AG10803 (cell line): ENCODE measurements around the gene GABRP.
"Not testable (repeated sequence)": the region's sequence is repeated elsewhere in the genome, so short reads cannot be mapped to it uniquely, and the experiment has no call there.

ENCODE experiments used
- DNase-seq: peaks from one replicate; pipeline ENCODE4 v3.0.0; 2010; ENCODE audit warnings: low read depth
- H3K4me3 ChIP-seq: 2 replicates; pipeline ENCODE4 v1.5.1; 2011; ENCODE audit warnings: mild to moderate bottlenecking, low read length, control low read depth
- TF ChIP-seq, protein P1 (sequence below): conservative IDR thresholded peaks from 2 replicates; pipeline ENCODE4 v1.5.1; 2011; ENCODE audit warnings: mild to moderate bottlenecking, low read length, control low read depth, inconsistent platforms

GABRP gene

DNA sequence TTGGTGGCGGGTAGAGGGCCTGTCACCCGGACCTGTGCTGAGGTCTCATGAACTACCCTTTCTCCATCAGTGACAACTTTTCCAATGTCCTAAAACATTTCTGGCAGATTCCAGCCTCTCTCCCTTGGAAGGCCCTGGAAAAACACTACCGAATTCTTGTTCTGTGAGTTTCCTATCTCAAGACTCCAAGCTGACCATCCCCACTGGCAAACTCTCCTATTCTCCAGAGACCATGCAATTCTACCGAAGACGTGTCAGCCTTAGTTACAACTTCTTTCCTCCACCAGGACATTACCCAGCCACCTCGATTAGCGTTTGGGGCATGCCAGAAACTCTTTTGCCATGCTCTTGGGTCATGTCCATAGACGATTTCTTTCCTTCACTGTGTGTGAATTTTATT, 26.8 kb upstream of the GABRP start:
- no peak overlapping the region for H3K4me3 ChIP-seq
- DNase-seq, result no peak
- TF ChIP-seq, protein P1, sequence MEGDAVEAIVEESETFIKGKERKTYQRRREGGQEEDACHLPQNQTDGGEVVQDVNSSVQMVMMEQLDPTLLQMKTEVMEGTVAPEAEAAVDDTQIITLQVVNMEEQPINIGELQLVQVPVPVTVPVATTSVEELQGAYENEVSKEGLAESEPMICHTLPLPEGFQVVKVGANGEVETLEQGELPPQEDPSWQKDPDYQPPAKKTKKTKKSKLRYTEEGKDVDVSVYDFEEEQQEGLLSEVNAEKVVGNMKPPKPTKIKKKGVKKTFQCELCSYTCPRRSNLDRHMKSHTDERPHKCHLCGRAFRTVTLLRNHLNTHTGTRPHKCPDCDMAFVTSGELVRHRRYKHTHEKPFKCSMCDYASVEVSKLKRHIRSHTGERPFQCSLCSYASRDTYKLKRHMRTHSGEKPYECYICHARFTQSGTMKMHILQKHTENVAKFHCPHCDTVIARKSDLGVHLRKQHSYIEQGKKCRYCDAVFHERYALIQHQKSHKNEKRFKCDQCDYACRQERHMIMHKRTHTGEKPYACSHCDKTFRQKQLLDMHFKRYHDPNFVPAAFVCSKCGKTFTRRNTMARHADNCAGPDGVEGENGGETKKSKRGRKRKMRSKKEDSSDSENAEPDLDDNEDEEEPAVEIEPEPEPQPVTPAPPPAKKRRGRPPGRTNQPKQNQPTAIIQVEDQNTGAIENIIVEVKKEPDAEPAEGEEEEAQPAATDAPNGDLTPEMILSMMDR, result no peak

DNA sequence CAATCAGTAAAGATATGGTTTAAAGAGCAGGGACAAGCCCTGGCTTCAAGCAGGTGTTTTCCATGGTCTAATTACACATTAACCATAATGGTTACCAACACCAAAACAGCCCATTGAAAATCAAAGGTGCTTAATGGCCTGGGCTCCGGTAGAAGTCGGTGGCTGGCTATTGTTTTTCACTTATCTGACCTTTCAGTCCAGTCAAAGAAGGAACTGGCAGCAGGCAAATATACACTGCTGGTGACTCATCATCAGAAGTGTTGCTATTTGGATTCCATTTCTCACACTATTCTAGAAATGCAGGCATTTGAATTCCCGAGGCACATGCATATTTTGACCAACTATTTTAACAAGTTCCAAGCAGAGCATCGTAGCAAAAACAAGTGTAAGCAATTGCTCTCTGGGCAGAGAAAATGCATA, 26.3 kb upstream of the GABRP start:
- no peak overlapping the region for H3K4me3 ChIP-seq
- peak; percentile 48 for DNase-seq
- TF ChIP-seq, protein P1, result no peak

DNA sequence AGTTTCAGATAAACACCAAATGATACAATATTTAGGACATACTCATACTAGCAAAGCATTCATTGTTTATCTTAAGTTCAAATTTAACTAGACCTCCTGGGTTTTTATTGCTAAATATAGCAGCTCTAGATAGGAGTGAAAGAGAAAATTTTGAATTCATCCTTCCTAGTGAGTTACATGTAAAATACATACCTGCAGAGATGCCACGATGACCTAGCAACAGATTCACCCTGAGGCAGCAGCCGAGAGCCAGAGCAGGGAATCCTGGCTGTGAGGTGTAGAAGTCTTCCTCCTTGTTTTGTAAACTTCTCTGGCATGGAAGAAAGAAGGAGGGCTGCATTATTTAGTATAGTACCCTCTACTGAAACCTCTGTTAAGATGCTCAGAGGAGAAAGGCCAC, 25.9 kb upstream of the GABRP start:
- TF ChIP-seq, protein P1, result no peak
- DNase-seq, result no peak
- H3K4me3 ChIP-seq, result no peak overlapping the region

DNA sequence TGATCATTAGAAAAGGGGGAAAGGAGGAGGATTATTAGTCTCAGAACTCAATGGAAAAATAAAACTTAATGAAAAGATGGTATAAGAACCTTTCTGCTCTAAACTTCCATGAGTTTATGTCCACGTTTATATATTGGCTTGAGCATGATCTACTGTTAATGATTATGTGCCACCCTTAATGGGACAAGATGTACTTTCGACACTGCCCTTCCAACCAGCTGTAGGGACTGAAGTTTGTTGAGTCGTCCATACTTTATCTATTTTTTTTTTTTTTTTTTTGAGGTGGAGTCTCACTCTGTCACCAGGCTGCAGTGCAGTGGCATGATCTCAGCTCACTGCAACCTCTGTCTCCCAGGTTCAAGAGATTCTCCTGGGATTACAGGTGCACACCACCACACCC, 25.0 kb upstream of the GABRP start:
- DNase-seq, result no peak

DNA sequence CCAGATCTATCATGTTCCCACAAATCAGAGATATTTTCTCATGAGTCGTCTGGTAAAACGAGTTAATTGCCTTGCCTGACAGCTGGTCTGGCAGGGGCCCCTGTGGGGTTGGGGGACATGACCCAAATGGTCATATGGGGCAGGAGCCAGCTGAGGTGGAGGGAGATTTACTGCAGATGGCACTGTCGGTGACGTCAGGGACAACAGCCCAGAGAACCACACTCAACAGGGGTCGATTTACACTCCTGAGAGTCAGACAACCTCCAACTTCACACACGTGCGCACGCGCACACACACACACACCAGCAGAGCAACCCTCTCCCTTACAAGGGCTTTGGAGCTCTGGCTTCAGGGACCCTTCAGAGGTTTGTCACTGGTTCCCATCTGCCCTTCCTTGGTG, 23.4 kb upstream of the GABRP start:
- no peak for DNase-seq
- H3K4me3 ChIP-seq, result no peak overlapping the region
- TF ChIP-seq, protein P1, result no peak

More for the DNA sequence above, 25.0 kb upstream of the GABRP start:
- TF ChIP-seq, protein P1, result no peak
- no peak overlapping the region for H3K4me3 ChIP-seq

DNA sequence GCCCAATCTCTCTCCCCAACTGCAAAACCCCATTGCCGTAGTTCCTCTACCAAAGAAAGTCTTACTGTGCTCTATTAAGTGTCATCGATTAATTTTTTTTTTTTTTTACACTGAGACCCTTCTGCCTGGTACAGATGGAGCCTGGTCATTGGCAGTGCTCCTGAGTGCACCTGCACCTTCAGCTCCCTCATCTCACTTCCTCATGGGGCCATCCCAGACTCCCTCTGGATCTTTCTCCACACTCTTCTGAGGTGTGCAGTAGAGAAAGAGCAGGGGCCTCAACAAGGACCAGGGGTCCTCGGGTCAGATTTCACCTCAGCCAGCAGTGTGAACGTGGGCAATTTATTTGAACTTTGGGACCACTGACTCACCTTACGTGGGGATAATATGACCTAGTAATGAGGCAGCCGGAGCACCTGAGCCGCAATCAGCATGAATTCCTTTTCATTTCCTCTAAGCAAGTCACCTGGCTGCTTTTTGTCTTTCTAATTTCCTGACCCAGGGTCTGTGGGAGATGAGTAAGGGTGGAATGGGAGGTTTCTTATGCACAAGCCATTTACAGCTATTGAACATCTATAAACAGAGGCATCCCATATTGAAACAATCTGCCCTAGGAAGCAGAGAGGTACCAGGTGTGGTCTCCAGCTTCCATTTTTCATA, 22.3 kb upstream of the GABRP start:
- no peak for DNase-seq
- no peak overlapping the region for H3K4me3 ChIP-seq
- TF ChIP-seq, protein P1, result no peak

DNA sequence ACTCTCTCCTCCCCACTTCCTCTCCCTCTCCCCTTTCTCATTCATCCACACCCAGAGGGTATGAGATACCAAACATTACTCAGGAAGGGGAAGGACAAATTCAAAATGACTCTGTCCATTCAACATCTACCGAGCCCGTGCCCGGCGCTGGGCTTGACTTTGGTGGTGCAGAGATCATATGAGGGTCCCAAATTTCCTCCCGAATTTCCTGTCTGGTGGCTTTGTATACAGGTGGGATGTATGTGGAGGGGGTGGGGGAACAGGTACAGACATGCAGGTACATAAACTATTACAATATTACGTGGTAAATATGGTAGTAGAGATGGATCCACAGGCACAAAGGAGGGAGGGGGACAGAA, 21.8 kb upstream of the GABRP start:
- H3K4me3 ChIP-seq, result no peak overlapping the region
- TF ChIP-seq, protein P1, result no peak
- no peak for DNase-seq

DNA sequence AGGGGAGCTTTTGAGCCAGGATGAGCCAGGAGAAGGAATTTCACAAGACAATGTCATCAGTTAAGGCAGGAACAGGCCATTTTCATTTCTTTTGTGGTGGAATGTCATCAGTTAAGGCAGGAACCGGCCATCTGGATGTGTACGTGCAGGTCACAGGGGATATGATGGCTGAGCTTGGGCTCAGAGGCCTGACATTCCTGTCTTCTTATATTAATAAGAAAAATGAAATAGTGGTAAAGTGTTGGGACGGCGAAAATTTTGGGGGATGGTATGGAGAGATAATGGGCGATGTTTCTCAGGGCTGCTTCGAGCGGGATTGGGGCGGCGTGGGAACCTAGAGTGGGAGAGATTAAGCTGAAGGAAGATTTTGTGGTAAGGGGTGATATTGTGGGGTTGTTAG, 21.2 kb upstream of the GABRP start:
- not testable (repeated sequence) for DNase-seq, H3K4me3 ChIP-seq

DNA sequence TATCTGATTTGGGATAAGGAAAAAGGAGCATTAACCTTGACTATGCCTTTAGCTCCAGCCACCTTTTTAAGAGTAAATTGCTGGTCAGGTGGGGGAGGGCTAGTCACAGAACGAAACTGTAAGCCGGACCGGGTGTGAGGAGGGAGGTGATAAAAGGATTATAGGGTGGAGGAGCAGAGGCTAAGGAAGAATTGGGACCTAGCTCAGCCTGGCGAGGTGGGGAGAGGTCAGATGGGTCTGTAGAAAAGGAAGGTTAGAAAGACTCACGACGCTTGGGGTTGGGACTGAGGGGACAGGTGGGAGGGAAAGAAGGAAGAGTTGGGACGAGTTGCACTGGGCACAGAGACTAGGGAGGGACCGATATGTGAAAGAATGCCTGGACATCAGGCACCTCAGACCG, 17.7 kb upstream of the GABRP start:
- not testable (repeated sequence) for H3K4me3 ChIP-seq, DNase-seq
